HG02588 (cell line): ENCODE results near the gene LTC4S.
"Not testable (repeated sequence)": the region's sequence is repeated elsewhere in the genome, so short reads cannot be mapped to it uniquely, and the experiment has no call there.

ENCODE experiments used
- ATAC-seq: cut with Tn5 transposase; IDR thresholded peaks from one replicate; pipeline ENCODE4 v1.9.1; 2021; ENCODE audit warnings: mild to moderate bottlenecking, moderate library complexity; ENCODE audit not compliant: unreplicated experiment

Gene LTC4S

DNA sequence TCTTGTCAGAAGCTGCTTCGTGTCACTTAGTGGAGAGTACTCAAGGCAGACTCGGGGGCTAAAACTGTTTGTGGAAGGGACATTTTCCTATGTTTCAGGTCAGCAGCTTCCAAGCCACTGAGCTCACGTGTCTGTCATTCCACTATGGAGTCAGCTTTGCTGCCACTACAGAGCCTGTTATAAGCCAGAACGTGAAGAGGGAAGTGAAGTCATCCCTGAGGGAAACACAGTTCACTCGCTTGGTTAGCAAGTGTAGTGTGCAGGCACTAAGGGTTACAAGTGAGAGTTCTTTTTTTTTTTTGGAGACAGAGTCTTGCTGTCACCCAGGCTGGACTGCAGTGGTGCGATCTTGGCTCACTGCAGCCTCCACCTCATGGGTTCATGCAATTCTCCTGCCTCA is 24.5 kb upstream of the LTC4S start:
- no peak for ATAC-seq

DNA sequence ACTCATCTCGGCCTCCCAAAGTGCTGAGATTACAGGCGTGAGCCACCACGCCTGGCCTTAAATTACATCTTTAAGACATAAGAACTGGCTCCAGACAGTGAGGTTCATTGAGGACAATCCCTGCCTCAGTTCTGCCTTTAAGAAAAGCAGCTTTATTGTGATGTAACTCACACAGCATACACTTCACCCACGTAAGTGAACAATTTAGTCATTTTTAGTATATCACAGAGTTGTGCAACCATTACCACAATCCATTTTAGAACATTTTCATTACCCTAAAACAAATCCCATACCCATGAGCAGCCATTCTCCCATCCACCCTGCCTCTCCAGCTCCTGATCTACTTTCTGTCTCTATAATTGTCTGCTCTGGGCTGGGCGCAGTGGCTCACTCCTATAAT is 24.0 kb upstream of the LTC4S start:
- ATAC-seq = no peak

DNA sequence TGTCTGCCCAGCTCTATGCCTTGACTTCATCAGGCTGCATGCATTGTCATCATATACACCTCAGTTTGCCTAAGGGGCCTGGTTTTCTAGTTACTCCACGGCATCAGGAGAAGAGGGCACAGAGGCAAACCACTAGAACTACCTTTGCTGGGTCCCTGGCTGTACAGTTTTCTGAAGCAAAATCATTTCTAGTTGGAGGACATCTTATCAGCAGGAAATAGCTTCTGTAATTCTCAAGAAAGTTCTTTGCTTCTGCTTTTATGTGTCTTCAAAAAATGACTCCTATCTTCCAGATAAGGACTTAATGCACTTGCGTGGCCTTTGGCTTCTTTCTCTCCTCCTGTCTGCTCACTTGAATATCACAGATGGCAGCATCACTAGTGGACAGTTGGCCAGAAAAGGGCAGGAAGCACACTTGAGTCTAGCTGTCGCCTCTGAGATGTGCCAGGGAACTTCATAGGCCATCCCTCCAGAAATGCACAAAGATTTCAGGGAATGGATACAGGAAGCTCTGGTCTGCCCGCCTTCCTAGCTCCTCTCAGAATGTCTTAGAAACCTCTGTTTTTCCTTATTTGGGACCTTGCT is 22.4 kb upstream of the LTC4S start:
- no peak for ATAC-seq

DNA sequence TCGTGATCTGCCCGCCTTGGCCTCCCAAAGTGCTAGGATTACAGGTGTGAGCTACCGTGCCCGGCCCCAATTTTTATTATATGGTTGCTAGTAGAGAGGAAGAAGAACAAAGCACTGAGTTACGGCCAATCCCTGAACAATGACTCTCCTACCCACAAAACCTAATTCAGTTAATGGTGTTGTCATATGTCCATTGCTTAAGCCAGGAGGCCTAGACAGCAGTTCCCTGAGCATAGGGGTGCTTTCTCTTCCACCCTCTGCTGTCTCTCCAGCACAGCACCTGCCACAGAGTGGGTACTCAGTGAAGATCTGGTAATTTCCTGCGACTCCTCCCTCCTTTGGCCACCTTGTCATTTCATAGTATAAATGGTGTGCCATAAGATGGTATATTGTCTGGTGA is 21.4 kb upstream of the LTC4S start:
- ATAC-seq = no peak

DNA sequence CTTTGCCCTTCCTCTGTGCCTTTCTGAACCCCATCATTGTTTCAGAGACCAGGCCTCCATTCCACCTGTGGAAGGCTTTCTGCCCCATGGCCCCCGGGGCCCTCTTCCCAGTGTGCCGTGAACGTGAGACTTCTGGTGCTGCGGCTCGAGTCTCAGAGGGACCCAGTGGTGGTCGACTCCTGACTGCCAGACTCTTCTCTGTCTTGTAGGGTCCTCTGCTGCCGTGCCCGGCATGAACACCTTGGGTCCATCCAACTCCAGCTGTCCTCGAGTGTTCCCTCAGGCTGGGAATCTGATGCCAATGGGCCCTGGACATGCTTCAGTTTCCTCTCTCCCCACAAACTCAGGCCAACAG is 20.1 kb upstream of the LTC4S start:
- no peak for ATAC-seq

DNA sequence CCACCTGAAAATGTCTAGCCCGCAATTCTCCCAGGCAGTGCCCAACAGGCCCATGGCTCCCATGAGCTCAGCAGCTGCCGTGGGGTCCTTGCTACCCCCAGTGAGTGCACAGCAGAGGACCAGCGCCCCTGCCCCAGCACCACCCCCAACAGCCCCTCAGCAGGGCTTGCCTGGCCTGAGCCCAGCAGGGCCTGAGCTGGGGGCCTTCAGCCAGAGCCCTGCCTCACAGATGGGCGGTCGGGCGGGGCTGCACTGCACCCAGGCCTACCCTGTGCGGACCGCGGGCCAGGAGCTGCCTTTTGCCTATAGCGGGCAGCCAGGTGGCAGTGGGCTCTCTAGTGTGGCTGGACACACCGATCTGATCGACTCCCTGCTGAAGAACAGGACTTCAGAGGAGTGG is 19.3 kb upstream of the LTC4S start:
- no peak for ATAC-seq

DNA sequence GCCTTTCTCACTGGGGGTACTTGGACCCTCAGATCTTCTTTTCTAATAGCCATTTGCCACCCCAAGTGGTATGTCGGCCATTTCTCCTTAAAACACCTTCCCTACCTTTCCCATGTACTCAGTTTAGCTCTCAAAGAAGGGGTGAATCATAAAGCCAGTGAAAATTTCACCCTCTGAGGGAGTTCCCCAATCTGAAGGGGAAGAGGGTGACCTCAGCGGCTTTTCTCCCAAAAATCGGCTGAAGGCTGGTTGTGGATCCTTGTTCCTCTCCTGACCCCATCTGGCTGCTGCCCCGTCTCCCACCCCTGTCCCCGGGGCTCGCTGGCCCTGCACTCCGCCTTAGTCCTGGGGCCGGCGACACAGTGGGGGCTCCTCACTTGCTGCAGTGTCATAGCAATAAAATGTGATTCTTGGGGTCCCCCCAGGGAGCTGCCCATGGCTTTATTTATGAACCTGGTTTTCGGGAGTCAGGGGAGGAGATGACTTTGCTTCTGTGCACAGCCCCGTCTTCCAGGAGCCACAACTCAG is 17.3 kb upstream of the LTC4S start:
- no peak for ATAC-seq

DNA sequence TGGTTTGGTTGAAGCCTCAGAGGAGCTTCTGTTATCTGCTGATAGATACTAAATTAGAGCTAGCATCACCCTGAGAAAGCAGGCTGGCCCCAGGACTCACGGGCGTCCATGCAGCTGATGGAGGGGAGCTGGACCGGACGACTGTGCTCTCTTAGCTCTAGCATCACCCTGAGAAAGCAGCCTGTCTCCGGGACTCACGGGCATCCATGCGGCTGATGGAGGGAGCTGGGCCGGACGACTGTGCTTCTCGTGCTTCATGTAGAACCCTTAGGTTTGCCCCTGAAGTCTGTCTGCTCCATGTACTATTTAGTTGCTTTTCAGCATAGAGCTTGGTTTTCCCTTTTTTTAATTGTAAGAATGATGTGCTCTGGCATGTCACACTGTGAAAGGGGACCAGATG is 16.3 kb upstream of the LTC4S start:
- no peak for ATAC-seq

DNA sequence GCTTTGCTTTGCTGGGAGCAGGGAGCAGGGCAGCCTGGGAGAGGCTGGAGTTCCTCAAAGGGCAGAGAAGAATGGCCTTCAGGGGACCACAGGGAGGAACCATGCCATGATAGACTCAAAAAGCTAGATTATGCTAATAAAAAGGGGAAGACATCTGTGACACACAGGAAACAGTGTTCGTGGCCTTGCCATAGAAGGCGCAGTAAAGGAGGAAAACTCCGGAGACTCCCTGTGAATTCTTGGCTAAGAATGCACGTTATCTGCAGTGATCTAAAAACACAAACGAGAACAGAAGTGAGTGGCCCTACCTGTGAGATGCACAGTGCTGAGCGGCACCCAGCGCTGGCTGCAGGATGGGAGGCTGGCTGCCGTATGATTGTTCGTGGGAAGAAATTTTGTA is 15.9 kb upstream of the LTC4S start:
- ATAC-seq = no peak

- ATAC-seq = no peak
Measured at GRCh38 chr5:179778591-179778990, 15.2 kb upstream of the LTC4S start.

DNA sequence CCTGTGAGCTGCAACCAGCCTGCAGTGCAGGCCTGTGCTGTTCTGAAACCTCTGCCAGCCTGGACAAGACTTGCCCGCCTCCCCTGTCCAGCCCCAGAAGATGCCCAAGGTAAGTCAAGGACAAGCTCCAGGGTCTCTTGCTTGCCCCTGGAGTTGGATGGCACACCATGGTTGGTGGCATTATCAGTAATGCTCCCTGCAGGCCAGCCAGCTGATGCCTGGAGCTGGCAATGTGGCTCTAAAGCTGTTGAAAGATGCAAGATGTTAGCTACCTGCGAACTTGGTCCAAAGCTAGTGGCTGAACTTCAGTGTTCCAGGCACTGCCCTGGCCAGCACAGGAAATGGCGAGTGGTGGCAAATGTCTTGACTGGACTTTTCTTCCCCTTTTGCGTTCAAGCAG is 14.0 kb upstream of the LTC4S start:
- ATAC-seq = no peak

DNA sequence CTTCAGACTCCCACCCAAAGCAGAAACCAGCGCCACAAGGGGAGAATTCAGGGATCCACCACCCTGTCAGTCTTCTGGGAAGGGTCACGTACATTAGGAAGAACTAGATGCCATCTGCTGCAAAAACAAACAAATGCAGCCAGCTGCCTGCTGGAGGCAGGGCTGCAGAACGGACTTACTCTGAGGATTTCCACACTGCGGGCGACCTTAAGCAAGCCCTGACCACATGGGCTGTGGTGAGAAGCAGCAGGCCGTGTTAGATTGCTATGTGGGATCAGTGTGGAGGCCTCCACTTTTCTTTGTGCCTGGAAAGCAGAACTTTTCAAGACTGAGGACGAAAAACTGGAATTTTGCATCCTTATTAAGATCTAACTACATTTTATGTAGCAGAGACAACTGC is 13.4 kb upstream of the LTC4S start:
- ATAC-seq = no peak

- ATAC-seq = no peak
Measured at GRCh38 chr5:179781846-179782245, 11.9 kb upstream of the LTC4S start.

GRCh38 chr5:179783128-179783527 is 10.7 kb upstream of the LTC4S start:
- ATAC-seq = no peak

DNA sequence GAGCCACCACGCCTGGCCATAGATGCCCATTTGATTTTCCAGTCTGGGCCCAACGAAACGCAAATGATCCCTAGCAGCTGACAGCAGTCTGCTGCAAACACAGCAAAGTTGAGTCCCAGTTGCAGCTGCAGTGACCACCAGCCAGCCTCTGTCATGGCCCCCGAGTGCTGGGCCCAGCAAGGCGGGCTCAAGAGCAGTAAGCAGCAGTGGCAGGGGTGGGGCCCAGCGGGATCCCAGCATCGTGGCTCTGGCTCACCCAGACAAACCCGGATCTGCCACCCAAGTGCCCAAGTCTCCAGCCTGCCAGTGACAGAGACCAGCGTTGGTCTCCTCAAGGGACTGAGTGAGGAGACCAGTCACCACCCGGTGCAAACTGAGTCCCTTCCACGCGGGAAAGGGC is 6.9 kb upstream of the LTC4S start:
- ATAC-seq = no peak

- no peak for ATAC-seq
Measured at GRCh38 chr5:179788193-179788854, 5.5 kb upstream of the LTC4S start.

DNA sequence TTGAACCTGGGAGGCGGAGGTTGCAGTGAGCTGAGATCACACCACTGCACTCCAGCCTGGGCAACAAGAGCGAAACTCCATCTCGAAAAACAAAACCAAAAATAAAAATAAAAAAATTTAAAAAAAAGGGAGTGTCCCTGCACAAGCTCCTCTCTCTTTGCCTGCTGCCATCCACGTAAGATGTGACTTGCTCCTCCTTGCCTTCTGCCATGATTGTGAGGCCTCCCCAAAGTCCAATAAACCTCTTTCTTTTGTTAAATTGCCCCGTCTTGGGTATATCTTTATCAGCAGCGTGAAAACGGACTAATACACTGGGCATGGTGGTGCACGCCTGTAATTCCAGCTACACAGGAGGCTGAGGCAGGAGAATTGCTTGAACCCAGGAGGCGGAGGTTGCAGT is 4.5 kb upstream of the LTC4S start:
- not testable (repeated sequence) for ATAC-seq

DNA sequence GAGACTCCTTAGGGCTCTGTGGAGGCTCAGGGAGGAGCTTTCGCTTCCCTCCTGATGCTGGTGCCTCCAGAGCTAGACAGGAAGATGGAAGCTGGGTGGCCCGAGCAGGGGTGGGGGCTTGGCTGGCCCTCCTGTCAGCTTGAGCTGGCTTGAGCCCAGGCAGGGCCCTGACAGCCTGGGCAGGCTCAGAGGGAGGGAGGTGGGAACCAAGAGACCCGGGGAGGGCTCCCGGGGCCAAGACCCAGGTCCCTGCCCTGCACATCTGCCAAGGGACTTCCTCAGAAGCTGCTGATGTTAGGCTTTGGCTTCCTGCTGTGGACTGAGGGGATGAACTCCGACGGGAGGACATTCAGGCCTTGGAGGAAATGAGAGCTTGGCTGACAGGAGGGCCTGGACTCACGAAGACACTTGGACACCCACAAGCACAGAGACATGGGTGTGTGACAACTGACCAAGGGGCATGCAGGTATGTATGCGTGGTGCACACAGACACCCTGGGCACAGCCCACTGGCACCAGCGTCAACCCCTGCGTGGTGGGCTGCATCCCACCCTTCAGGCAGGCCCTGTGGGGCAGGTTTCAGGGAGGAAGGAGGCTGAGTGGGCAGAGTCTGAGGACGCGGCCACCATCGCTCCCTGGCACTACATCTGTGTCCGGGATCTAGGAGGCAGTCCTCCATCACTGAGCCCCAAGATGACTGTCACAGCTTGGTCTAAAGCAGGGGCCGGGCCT is 1.7 kb upstream of the LTC4S start:
- ATAC-seq = no peak

DNA sequence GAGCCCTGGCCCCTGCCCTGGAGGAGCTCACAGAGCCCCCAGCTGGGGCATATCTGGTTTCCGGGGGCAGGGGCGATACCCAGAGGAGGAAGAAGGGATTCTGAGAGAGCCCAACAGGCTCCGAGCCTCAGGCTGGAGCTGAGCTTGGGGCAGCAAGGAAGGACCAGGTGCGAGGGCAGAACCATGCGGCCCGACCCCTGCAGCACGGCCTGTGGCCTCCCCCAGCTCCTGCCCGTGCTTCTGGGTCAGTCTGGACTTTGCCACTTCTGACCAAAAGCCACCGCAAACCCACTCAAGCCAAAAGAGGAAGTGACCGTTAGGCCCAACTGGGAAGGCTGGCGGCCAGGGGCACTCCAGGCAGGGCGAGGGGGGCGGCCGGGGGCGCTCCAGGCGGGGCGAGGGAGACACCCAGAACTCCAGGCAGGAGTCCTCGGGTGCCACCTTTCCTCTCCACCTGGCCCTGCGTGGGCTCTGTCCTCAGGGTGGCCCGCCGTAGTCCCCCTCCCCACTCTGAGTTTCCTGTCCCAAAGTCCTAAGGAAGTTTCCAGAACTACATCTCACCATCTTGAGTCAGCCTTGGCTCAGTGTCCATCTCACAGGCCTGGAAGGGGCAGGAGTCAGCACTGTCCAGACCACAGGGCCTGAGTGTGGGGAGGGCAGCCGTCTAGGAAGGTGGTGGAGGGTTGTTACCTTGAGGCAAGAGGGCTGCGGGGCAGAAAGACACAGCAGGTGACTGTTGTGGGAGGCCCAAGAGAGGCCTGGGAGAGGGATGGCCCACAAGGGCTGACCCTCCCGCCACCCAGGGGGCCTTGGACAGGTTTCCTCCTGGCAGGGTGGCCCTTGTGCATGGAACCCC is 946 bp upstream of the LTC4S start:
- ATAC-seq = no peak

DNA sequence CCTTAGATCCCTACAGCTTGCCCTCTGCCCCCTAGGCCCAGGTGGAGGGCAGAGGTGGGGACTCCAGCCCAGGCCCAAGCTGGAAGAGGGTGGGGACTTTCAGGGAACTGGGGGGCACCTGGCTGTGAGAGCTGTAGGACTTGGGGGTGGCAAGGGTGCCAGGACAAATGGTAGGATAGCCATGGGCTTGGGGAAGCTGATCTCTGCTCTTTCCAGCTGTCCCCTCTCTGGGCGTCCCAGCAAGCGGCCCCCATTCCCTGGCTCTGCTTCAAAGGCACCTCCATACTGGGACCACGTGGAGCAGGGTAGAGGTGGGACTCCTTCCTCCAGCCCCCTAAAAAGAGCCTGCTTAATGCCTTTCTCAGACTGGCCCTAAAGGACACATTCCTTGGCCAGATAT is 385 bp downstream of the LTC4S start:
- ATAC-seq = no peak

DNA sequence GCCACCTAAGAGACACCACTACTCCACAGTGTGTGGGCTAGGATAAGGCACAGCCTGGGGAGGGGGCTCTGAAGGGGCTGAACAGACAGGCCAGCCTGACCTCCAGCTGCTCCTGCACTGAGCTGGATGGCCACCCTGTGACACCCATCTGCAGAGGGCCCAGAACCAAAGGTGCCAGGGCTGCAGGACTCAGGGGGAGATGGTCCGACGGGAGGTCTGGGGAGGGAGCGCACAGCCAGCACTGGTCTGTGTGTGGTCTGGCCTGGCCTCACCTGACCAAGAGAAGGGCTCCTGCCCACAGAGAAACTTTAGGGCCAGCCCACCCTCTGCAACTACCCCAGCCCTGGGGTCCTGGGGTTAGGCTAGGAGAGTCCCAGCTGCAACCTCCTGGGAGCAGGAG is 789 bp downstream of the LTC4S start:
- ATAC-seq = no peak
